Activated naive CD4-positive, alpha-beta T cell treated with anti-CD3 and anti-CD28 coated beads, Interleukin-2, amount 50 U/mL, for 24 hours (primary cell): ENCODE measurements around the gene GTSE1.
A peak's percentile ranks its signal among the peaks of the same experiment; 100 is the strongest.
"Not testable (repeated sequence)": the region's sequence is repeated elsewhere in the genome, so short reads cannot be mapped to it uniquely, and the experiment has no call there.

Experiments used
- H3K27ac Mint-ChIP-seq: one replicate; pipeline ENCODE4 v1.8.0; 2021; ENCODE audit warnings: mild to moderate bottlenecking, mixed read lengths
- H3K27me3 Mint-ChIP-seq: one replicate; pipeline ENCODE4 v1.8.0; 2021; ENCODE audit warnings: mixed read lengths
- H3K36me3 Mint-ChIP-seq: one replicate; pipeline ENCODE4 v1.8.0; 2021; ENCODE audit warnings: mixed read lengths
- H3K4me1 Mint-ChIP-seq: one replicate; pipeline ENCODE4 v1.8.0; 2021; ENCODE audit warnings: mixed read lengths
- H3K4me3 Mint-ChIP-seq: one replicate; pipeline ENCODE4 v1.8.0; 2021; ENCODE audit warnings: mild to moderate bottlenecking, mixed read lengths
- H3K9me3 Mint-ChIP-seq: one replicate; pipeline ENCODE4 v1.8.0; 2021; ENCODE audit warnings: mixed read lengths

Gene GTSE1, protein sequence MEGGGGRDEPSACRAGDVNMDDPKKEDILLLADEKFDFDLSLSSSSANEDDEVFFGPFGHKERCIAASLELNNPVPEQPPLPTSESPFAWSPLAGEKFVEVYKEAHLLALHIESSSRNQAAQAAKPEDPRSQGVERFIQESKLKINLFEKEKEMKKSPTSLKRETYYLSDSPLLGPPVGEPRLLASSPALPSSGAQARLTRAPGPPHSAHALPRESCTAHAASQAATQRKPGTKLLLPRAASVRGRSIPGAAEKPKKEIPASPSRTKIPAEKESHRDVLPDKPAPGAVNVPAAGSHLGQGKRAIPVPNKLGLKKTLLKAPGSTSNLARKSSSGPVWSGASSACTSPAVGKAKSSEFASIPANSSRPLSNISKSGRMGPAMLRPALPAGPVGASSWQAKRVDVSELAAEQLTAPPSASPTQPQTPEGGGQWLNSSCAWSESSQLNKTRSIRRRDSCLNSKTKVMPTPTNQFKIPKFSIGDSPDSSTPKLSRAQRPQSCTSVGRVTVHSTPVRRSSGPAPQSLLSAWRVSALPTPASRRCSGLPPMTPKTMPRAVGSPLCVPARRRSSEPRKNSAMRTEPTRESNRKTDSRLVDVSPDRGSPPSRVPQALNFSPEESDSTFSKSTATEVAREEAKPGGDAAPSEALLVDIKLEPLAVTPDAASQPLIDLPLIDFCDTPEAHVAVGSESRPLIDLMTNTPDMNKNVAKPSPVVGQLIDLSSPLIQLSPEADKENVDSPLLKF

DNA sequence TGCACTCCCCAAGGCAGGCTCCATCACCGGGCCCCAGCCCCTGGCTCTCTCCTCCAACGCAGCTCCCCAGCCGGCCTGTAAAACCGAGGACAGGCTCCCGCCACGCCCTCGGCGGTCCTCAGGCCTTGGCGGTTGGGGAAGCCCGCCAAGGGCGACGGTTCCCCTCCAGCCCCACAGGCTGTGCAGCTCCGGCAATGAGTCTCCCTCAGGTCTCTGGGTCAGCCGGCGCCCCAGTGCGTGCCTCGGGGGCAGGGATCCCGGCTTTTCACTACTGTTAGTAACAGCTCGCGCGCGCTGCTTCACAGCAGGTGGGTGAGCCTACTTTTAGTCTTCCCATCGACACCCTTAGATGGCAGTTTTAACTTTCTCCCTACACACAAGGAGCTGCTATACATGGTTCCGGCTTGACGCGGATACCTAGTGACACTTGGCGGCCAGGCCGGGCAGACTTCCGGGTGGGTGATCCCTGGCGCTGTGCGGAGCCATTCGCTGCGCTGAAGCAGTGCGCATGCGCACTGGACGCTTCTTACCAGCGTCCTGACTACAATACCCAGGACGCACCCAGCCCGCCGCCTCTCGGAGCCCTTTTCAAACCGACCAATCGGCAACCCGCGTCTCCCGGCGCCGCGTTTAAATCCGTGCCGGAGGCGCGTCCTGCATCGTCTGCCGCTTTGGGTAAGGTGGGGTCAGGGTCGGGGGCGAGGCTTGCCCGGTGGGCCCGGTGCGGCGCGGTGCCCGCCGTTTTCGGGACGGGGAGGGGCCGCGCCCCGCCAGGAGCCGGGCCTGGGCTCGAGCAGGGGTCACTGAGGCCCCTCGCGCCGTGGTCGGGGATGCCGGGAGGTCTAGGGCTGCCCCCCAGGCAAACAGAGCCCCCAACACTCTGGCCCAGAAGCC is at the start of gene GTSE1:
GTSE1 (plus strand) TSS at position 614 of the 894 bp plus-strand sequence. CDS start 531 bp downstream, outside the sequence.
- Mint-ChIP-seq H3K27me3 (peaks cover 2% of the 10 kb centered on the region), H3K9me3 (peaks cover 5% of the 10 kb centered on the region), H3K4me3 (peak within 1 kb of the TSS; percentile 91), H3K4me1 (peaks cover 15% of the 10 kb centered on the region), H3K27ac (peak within 1 kb of the TSS; percentile 99), H3K36me3 (peaks cover 2% of the 10 kb centered on the region)

DNA sequence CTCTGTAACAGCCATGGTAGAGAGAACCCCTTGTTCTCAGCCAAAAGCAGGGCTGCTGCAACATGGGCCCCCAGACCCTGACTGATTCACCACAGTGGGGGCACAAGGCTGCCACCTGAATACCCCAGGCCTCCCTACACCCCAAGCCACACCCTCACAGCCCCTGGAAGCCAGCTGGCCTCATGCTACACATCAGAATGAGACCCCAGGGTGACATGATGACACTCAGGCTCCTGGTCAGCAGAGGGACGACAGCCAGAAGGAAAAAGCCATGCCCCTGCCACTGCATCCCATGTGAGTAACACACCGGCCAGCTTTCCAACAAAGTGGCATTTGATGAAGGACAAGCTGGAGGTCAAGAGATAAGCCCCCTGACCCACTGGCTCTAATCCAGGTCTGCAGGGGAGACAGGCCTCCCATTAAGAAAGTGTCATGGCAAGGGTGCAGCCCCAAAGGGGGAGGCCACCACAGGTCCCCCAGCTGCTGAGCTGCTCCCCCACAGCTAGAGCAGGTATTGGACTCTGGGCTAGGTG is 49.2 kb upstream of the GTSE1 start:
- Mint-ChIP-seq H3K27ac (no peak overlapping the region), H3K36me3 (no peaks in the 10 kb centered on the region), H3K27me3 (no peaks in the 10 kb centered on the region), H3K9me3 (no peaks in the 10 kb centered on the region), H3K4me1 (peaks cover 23% of the 10 kb centered on the region), H3K4me3 (no peak overlapping the region)

DNA sequence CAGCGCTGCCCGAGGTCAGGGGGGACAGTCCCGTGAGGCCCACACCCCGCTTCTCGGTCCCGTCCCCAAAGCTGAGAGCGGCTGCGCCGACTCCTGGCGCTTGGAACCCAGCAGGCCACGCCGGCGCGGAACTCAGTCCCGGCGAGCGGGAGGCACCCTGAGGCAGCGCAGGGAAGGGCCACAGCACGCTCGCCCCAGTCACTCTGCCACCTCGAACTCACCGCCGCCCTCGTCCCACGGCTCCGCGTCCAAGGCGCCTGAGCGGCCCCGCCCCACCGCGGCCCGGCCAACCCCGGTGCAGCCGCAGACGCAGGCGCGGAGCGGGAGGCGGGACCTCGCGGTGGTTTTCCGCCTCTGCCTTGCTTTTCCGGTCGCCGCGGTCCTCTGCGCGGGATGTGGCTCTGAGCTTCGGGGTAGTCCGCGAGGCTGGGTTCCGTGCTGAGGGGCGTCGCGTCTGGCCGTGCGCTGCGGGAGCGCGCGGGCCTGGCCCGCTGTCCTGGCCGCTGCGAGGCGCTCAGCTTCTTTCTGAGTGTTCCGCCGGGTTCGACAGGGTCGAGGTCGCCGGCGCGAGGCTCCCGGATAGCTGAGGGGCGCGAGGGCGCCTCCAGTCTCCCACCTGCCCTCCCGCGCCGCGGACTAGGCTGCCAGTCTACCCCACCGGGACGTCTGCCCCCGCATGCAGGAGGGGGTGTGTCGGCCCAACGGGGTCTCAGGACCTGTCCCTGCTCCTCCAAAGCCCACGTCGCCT is 46.5 kb upstream of the GTSE1 start, which contains the start of gene CDPF1:
CDPF1 (minus strand) TSS at position 259 of the 748 bp plus-strand sequence. CDS start 2,009 bp downstream, outside the sequence.
- Mint-ChIP-seq H3K27me3 (no peaks in the 10 kb centered on the region), H3K4me3 (peak within 1 kb of the TSS; percentile 83), H3K27ac (peak within 1 kb of the TSS; percentile 74), H3K9me3 (no peaks in the 10 kb centered on the region), H3K36me3 (no peaks in the 10 kb centered on the region), H3K4me1 (peaks cover 29% of the 10 kb centered on the region)

DNA sequence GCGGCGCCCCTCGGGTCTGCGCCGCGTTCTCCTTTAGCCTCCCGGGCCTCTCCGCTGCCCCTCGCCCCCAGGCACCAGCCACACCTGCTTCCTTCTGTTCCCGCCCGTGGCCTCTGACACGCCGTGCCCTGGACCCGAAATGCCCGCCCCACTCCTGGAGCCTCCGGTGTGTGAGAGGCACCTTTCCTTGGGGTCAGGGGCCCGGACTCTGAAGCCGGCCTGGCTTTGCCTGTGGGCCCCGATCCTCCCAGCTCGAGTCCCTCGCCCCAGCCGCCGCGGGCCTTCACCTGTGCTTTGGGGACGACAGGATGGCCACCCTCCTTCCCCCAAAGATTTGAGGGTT is 45.9 kb upstream of the GTSE1 start:
- no peaks in the 10 kb centered on the region for H3K9me3 Mint-ChIP-seq
- no peaks in the 10 kb centered on the region for H3K36me3 Mint-ChIP-seq
- H3K27me3 Mint-ChIP-seq, result no peaks in the 10 kb centered on the region
- peak overlapping the region; percentile 83 for H3K4me3 Mint-ChIP-seq
- peaks cover 29% of the 10 kb centered on the region for H3K4me1 Mint-ChIP-seq
- peak overlapping the region; percentile 74 for H3K27ac Mint-ChIP-seq

DNA sequence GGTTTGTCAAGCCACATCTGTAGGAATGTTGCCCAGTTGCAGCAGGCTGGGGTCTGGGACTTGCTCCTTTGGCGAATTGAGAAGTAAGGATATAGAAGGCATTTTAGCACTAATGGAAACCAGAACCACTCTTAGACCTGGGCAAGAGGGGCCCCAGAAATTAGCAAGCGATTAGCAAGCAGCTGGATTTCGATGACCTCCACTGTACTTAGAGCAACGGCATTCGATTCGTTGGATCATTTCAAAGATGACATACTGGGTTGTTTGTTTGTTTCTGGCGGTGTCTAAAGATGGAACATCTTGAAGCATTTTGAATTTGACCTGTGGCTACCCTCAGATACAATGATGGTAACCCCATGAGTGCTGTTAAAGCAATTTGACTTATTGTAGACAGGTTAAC is 45.4 kb upstream of the GTSE1 start:
- H3K27ac Mint-ChIP-seq, result peak overlapping the region; percentile 68
- no peaks in the 10 kb centered on the region for H3K27me3 Mint-ChIP-seq
- H3K36me3 Mint-ChIP-seq, result no peaks in the 10 kb centered on the region
- H3K9me3 Mint-ChIP-seq, result no peaks in the 10 kb centered on the region
- peaks cover 29% of the 10 kb centered on the region for H3K4me1 Mint-ChIP-seq
- H3K4me3 Mint-ChIP-seq, result peak overlapping the region; percentile 83

DNA sequence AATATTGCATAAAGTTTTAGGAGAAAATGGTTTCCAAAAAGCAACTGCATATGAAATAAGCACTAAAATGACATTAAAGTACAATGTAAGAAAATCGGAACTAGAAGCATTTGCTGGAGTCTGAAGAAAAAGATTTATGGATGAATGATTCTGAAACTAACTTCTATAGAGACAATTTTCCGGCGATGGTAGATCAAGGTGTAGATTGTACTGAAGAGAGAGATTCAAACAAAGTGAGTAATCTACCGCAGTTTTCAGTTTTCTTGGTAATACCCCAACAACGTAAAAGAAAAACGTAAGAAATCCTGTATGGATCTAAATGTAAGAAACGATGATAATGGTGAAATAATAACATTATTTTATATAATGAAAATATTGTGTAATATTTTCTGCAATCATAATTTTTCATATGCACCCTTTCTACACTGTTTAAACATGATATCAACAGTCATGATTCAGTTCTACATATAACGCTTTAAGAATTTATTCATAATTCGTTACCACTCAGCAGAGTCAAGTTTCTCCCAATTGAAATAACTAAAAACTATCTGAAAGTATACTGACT is 44.8 kb upstream of the GTSE1 start:
- Mint-ChIP-seq H3K9me3 (no peaks in the 10 kb centered on the region), H3K4me1 (peaks cover 29% of the 10 kb centered on the region), H3K27me3 (no peaks in the 10 kb centered on the region), H3K36me3 (no peaks in the 10 kb centered on the region), H3K4me3 (peak overlapping the region; percentile 83), H3K27ac (peak overlapping the region; percentile 68)

DNA sequence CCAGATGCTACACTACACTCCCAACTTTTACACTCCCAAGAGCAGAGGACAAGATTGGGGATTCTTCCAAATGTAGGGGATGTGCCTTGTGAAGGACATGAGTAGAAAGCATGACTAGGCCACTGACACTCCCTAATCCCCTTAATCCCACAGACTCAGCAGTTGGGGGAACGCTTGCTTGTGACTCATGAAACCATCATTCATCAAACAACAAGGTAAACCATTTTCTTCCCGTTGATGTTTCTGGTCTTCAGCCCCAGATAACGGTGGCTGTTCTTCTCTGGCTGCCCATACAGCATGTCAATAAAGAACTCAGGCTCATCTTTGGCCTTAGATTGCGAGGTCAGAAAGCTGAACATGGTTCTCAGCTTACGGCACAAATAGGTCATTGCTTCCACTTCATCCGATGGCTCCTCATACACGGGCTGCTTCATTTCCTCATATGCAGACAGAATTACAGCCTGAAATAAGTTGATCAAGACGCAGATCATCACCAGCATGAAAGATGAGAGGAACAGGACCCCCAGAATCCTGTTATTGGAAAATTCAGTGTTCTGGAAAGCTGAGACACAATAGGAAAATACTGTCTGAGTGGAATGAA is 40.2 kb upstream of the GTSE1 start:
- no peaks in the 10 kb centered on the region for H3K36me3 Mint-ChIP-seq
- peaks cover 13% of the 10 kb centered on the region for H3K4me1 Mint-ChIP-seq
- no peaks in the 10 kb centered on the region for H3K9me3 Mint-ChIP-seq
- no peak overlapping the region for H3K27ac Mint-ChIP-seq
- H3K27me3 Mint-ChIP-seq, result peaks cover 15% of the 10 kb centered on the region
- no peak overlapping the region for H3K4me3 Mint-ChIP-seq

DNA sequence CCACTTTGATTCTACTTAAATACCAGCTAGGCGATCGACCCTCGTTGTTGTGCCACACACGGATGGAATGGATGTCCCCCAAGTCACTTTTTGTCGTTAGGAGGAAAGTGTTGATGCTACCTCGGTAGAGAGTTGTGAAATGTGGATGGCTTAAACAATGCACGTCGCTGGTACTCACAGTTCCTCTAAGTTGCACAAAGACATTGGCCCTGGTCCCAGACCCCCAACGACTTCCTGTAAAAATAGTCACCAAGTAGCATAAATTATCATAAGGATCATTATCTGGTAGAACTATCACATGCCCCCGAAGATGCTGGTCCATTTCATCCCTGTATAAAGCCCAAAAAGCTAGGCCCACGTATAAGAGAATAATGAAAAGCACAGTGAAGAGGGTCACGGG is 37.3 kb upstream of the GTSE1 start:
- no peaks in the 10 kb centered on the region for H3K9me3 Mint-ChIP-seq
- no peak overlapping the region for H3K27ac Mint-ChIP-seq
- H3K4me3 Mint-ChIP-seq, result no peak overlapping the region
- peaks cover 37% of the 10 kb centered on the region for H3K27me3 Mint-ChIP-seq
- H3K4me1 Mint-ChIP-seq, result peaks cover 2% of the 10 kb centered on the region
- H3K36me3 Mint-ChIP-seq, result no peaks in the 10 kb centered on the region

DNA sequence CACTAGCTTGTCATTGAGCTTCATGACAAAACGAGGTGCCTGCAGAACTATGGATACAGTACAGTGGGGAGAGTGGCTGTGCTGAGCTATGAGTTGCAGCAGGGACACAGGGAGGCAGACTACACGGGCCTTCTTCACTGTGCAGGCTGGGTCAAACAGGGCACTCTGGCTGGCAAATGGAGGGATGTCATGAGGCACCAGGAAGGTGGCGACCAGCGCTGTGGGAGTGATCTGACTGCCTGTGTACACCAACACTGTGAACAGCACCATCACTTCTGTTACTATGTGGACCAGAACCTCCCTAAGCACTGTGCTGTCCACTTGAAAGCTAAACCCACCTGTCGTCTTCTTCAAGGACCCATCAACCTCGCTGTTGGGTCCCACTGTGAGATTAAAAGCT is 36.6 kb upstream of the GTSE1 start:
- Mint-ChIP-seq H3K9me3 (no peaks in the 10 kb centered on the region), H3K4me1 (no peaks in the 10 kb centered on the region), H3K27ac (no peak overlapping the region), H3K36me3 (no peaks in the 10 kb centered on the region), H3K27me3 (peaks cover 39% of the 10 kb centered on the region), H3K4me3 (no peak overlapping the region)

DNA sequence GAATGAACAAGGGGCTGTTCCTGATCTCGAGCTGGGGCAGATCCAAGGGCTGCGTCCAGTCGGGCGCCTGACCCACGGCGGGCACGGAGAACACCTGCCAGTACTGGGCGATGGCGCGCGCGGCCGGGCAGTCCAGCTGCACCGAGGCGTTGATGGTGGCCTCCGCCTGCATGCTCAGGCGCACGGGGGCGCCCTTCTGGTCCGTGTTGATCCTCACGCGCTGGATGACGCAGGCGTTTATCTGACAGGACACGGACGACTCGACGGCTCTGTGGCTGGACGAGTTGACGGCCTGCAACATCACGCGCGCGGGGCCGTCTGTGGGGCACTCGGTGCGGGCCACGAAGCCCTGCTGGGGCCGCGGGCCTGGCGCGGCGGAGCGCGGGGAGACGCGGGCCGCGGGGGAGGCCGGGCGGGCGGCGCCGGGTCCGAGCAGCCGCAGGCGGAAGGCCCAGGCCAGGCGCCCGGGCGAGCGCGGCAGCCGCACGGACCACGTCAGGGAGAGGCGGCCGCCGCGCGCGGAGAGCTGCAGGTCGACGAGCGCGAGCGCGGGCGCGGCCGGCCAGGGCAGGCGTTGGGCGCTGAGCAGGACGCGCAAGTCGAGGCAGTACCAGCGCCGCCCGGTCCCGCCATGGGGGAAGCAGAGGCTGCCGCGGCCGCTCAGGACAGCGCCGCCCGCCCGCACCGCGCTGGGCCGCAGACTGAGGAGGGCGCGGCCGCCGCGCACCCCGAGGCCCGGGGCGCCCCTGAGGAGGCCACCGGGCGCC is 34.0 kb upstream of the GTSE1 start:
- H3K4me3 Mint-ChIP-seq, result no peak overlapping the region
- H3K36me3 Mint-ChIP-seq, result no peaks in the 10 kb centered on the region
- H3K27me3 Mint-ChIP-seq, result peaks cover 44% of the 10 kb centered on the region
- peaks cover 6% of the 10 kb centered on the region for H3K4me1 Mint-ChIP-seq
- no peak overlapping the region for H3K27ac Mint-ChIP-seq
- no peaks in the 10 kb centered on the region for H3K9me3 Mint-ChIP-seq

DNA sequence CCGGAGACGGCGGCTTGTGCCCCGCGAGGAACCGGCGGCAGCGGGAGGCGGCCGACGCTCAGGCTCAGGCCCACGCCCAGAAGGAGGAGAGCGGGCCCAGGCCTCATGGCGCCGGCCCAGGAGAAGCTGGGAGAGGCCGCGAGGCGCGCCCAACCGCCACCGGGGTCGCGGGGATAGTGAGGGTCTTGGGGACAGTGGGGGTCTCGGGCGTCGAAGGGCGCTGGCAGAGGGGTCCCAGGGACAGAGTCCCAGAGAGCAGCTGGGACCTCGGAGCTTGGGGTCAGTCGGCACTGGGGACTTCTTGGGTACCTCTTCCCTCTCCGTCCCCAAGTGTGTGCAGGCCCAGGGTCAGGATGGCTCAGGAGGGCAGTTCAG is 33.5 kb upstream of the GTSE1 start, which contains the start of gene PKDREJ:
PKDREJ (minus strand) TSS at position 128 of the 375 bp plus-strand sequence; CDS start at position 107, 21 bp downstream.
- Mint-ChIP-seq H3K4me3 (peak within 1 kb of the TSS; percentile 44), H3K9me3 (no peaks in the 10 kb centered on the region), H3K36me3 (no peaks in the 10 kb centered on the region), H3K4me1 (peaks cover 9% of the 10 kb centered on the region), H3K27me3 (peaks cover 44% of the 10 kb centered on the region), H3K27ac (no peak within 1 kb of the TSS)

DNA sequence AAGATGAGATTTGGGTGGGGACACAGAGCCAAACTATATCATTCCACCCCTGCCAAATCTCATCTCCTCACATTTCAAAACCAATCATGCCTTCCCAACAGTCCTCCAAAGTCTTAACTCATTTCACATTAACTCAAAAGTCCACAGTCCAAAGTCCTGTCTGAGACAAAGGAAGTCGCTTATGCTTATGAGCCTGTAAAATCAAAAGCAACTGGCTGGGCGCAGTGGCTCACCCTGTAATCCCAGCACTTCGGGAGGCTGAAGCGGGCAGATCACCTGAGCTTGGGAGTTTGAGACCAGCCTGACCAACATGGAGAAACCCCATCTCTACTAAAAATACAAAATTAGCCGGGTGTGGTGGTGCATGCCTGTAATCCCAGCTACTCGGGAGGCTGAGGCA is 32.1 kb upstream of the GTSE1 start:
- not testable (repeated sequence) for H3K9me3 Mint-ChIP-seq, H3K4me3 Mint-ChIP-seq, H3K27ac Mint-ChIP-seq, H3K36me3 Mint-ChIP-seq
- Mint-ChIP-seq H3K4me1 (peaks cover 12% of the 10 kb centered on the region), H3K27me3 (peaks cover 44% of the 10 kb centered on the region)

DNA sequence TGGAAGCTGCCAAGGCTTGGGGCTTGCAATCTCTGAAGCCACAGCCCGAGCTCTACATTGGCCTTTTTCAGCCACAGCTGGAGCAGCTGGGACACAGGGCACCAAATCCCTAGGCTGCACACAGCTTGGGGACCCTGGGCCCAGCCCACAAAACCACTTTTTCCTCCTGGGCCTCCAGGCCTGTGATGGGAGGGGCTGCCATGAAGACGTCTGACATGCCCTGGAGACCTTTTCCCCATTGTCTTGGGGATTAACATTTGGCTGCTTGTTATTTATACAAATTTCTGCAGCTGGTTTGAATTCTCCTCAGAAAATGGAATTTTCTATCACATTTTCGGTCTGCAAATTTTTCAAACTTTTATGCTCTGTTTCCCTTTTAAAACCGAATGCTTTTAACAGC is 31.0 kb upstream of the GTSE1 start:
- not testable (repeated sequence) for H3K9me3 Mint-ChIP-seq, H3K4me3 Mint-ChIP-seq
- H3K27me3 Mint-ChIP-seq, result peaks cover 36% of the 10 kb centered on the region

More for the DNA sequence above, 31.0 kb upstream of the GTSE1 start:
- not testable (repeated sequence) for H3K27ac Mint-ChIP-seq, H3K36me3 Mint-ChIP-seq
- H3K4me1 Mint-ChIP-seq, result peaks cover 15% of the 10 kb centered on the region
